ENCODE data around the gene PDXP.
A peak's percentile ranks its signal among the peaks of the same experiment; 100 is the strongest.

PDXP gene

DNA sequence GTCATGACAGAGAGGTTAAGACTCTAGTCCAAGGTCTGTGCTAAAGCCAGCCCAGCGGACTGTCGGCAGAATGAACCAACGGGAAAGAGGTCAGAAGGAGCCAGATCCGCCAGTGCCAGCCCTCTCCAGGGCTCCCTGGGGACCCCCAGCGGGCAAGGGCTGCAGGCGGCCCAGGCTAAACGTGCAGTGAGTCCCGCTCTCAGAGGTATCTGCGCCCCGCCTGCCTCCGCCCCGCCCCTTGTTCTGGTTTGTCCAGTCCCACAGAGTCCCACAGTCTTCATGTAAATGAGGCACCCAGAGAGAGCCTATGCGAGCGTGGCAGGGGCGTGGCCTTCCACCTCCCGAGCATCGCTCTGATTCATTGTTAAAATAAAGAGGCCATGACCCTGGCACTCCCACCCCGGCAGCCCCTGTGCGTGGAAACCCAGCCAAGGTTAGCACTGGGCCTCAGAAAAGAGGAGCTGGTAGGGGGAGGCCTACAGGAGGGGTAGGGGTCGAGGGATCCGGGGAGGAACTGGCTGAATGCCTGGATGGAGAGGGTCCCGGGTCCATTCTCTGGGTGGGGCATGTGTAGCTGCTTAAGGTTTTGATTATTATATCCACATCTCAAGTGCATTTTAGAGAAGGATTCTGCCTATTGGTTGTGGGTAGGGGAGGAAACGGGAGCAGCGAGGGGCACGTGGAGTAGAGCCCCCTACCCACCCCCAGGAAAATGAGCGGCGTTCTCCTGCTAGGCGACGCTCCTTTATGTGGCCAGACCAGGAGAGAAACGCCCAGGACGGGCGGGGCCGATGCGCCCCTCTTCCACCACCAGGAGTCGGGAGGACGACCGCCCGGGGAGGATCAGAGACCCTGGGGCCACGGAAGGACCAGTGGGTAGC lies 38.4 kb downstream of the PDXP start, which contains the start of gene TRIOBP:
Gene TRIOBP (plus strand): TSS at position 392 of the 881 bp plus-strand sequence. CDS start 4,318 bp downstream, outside the sequence.
- DNase-seq, result peak; percentile 81

DNA sequence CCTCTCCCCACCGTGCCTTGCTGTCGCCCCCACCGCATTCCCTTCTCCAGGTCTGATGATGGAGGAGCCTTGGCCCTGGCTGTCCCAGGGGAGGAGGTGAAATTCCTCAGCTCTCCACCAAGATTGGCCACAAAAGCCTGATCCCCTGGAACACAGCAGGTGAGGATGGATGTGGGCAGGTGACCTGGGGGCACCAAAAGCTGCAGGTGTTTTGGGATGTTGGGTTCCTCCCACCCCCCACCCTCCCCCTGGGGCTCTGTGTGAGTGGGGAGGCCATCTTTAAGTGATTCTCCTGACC lies 39.0 kb downstream of the PDXP start:
- no peak for DNase-seq

- no peak for DNase-seq
Measured at GRCh38 chr22:37701141-37701786, 42.7 kb downstream of the PDXP start.

GRCh38 chr22:37703906-37704305 lies 45.4 kb downstream of the PDXP start:
- no peak for DNase-seq

DNA sequence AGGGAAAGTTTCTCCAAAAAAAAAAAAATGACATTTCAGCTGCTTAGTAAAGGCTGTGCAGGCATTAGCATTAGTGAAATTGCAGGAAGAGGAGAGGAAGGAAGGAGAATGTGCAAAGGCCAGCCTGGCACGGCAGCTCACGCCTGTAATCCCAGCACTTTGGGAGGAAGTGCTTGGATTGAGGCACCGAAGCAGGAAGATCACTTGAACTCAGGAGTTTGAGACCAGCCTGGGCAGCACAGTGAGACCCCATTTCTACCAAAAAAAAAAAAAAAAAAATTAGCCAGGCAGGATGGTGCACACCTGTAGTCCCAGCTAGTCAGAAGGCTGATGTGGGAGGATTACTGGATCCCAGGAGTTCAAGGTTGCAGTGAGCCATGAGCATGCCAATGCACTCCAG lies 46.1 kb downstream of the PDXP start:
- DNase-seq, result no peak

DNA sequence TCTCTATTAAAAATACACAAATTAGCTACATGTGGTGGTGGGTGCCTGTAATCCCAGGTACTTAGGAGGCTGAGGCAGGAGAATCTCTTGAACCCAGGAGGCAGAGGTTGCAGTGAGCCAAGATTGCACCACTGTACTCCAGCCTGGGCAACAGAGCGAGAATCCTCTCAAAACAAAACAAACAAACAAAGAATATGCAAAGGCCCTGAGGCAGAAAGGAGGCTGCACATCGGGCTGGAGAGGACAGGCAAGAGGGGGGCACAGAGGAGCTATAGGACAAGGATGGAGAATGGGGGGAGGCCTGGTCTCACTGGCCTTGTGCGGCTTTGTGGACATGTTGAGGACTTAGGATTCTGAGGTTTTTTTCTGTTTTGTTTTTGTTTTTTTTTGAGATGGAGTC lies 46.7 kb downstream of the PDXP start:
- DNase-seq, result no peak

- no peak for DNase-seq
Measured at GRCh38 chr22:37708580-37709444, 50.3 kb downstream of the PDXP start.

DNA sequence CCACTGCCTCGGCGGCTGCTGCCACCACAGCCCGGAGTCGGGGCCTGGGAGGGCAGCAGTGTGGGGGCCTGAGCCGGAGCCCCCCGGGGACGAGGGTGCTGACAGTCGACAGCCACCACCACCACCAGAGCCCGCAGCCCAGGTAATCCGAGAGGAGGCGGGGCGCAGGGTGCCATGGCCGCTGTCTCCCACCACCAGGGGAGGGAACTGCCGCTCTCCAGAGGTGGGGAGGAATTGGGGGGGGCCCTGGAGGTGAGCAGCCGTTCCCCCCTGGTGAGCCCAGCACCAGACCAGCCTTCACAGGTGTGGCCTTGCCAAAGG lies 50.9 kb downstream of the PDXP start:
- no peak for DNase-seq

GRCh38 chr22:37710675-37711074 lies 52.2 kb downstream of the PDXP start:
- DNase-seq, result no peak

GRCh38 chr22:37711490-37711889 lies 53.0 kb downstream of the PDXP start:
- DNase-seq, result no peak

DNA sequence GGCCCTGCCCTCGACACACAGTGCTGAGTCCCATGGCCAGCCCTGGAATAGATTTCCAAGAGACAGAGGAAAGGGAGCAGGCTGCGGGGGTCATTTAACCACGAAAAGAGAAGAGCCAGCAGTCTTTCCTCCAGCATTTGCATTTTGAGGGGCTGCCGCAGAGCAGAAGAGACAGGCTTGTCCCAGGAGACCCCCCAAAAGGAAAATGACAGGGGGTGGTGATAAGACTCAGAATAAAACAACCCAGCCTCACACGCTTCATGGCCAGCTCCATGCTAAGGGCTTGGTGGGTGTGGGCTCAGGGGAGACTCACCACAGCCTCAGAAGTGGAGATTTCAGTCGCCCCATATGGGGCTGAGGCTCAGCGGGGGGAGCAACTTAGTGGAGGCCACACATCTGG lies 55.2 kb downstream of the PDXP start:
- no peak for DNase-seq

DNA sequence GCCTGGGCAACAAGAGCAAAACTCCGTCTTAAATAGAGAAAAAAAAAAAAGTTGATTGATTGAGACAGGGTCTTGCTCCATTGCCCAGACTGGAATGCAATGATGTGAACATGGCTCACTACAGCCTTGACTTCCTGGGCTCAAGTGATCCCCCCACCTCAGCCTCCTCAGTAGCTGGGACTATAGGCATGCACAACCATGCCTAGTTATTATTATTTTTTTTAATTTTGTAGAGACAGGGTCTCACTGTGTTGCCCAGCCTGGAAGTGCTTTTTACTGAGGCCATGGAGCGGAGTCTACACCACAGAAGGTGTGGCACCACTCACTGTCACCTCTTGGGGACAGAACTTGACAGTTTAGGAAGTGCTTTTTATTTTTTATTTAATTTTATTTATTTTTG lies 56.1 kb downstream of the PDXP start:
- DNase-seq, result no peak

- no peak for DNase-seq
Measured at GRCh38 chr22:37715760-37716159, 57.2 kb downstream of the PDXP start.

Measured in right kidney (tissue), 1 donor.